Measurements from ENCODE around the gene DHX8.
"Not testable (repeated sequence)": the region's sequence is repeated elsewhere in the genome, so short reads cannot be mapped to it uniquely, and the experiment has no call there.

Gene DHX8

DNA sequence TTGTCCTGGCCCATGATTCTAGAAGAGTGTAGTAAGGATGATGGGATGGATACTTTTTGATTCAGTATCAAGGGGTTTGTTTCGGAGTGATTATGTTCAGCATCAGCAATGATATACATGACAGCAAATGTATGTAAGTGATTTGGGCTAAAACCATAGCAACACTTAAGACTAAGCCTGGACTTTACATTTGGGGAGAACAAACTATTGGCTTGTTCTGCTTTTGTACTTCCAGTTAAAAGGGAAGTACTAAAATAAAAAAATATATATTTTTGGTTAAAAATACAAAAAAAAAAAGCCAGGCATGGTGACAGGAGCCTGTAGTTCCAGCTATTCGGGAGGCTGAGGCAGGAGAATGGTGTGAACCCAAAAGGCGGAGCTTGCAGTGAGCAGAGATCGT, 20.5 kb upstream of the DHX8 start:
- DNase-seq, result no peak

DNA sequence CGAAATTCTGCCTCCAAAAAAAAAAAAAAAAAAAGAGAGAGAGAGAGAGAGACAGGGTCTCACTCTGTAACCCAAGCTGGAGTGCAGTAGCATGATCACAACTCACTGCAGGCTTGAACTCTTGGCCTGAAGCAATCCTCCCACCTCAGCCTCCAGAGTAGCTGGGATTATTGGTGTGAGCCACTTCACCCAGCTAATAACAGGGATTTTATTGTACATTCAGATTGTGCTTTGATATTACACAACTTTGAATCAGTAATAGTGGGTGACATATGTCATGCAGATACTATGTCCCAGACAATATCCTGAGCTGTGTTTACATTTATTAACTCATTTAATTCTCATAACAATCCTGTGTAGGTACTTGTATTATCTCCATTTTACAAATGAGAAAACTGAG, 19.7 kb upstream of the DHX8 start:
- no peak for DNase-seq

DNA sequence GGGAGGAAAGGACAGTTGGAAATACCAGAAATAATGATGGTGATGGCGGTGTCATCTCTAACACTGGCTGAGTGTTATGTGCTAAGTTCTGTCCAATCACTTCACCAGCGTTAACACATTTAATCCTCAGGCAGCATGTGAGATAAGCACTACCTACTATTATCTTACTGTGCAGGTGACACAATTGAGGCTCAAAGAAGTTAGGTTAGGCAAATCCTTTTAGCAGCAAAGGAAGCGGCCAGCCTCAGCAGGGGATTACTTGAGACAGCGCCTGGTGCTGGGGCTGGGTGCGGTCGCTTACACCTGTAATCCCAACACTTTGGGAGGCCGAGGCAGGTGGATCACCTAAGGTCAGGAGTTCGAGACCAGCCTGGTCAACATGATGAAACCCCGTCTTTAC, 18.7 kb upstream of the DHX8 start:
- no peak for DNase-seq

- DNase-seq, result no peak
Measured at GRCh38 chr17:43467981-43468581, 15.7 kb upstream of the DHX8 start.

DNA sequence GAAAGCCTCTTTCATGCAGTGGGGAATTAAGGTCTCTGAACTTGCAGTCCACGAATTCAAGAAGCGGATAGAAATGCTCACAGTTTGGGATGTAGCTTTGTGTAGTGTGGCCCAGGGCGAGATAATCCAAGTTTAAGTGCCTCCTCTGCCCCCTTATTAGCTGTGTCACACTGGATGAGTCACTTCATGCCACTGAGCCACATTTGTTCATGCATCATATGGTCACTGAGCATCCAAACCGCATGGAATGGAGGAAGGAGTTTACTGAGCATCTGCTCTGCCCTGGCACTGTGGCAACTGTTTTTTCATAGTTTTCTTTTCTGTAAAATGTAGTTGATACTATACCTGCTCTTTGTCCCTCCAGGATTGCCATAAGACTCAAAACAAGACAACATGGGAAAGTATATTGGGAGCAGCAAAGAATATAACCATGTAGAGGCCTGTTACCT, 15.1 kb upstream of the DHX8 start:
- no peak for DNase-seq

GRCh38 chr17:43469145-43469544, 14.6 kb upstream of the DHX8 start:
- no peak for DNase-seq

GRCh38 chr17:43471585-43472160, 12.1 kb upstream of the DHX8 start:
- no peak for DNase-seq

GRCh38 chr17:43475494-43476089, 8.2 kb upstream of the DHX8 start:
- DNase-seq, result no peak

- DNase-seq, result not testable (repeated sequence)
Measured at GRCh38 chr17:43476306-43476705, 7.5 kb upstream of the DHX8 start.

- no peak for DNase-seq
Measured at GRCh38 chr17:43477832-43478634, 5.7 kb upstream of the DHX8 start.

DNA sequence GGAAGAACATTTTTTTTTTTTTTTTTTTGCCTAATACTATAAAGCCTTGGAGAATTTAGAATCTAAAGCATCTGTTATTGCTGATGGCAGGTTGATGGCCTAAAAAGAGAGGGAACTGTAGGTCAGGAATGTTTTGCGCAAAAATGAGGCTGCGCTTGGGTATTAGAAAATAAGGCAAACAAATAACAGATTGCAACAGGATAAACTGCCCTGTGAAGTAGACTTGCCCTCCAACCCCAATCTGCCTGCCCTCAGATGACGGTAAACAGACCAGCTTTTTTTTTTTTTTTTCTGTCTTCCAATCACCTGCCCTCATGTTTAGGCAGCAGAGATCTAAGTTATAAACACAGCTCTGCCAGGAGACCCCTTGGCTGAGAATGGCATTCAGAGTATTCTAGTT, 3.8 kb upstream of the DHX8 start:
- no peak for DNase-seq

DNA sequence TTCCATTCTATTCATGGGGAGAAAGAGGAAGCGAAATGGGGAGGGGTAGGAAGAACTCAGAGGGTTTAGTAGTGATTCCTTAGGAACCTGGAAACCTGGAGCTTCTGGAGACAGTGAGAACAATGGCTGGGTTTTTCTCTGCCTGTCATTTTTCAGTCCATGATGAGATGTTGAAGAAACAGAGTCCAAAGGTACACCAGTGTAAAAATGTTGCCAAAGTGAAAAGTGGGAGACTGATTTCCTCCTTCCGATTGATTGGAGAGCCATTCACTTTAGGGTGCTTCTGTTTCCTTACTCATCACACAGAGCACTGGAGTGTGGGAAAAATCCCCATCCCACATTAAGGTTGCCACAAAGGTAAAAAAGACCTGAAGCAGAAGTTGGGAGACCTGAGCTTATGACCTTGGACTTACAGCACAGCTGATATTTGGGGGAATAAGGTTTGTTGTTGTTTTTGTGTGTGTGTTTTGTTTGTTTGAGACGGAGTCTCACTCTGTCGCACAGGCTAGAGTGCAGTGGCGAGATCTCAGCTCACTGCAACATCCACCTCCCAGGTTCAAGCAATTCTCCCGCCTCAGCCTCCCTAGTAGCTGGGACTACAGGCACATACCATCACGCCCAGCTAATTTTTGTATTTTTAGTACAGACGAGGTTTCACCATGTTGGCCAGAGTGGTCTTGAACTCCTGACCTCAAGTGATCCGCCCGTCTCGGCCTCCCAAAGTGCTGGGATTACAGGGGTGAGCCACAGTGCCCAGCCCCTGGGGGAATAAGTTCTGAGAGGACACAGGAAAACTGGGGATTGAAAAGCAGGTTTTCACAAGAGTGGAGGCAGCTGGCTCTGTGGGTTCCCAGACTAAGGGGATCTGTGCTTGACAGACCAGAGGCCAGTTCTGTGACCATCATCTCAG, 1.4 kb upstream of the DHX8 start:
- DNase-seq, result no peak

GRCh38 chr17:43490621-43491020, 6.8 kb downstream of the DHX8 start:
- DNase-seq, result no peak

DNA sequence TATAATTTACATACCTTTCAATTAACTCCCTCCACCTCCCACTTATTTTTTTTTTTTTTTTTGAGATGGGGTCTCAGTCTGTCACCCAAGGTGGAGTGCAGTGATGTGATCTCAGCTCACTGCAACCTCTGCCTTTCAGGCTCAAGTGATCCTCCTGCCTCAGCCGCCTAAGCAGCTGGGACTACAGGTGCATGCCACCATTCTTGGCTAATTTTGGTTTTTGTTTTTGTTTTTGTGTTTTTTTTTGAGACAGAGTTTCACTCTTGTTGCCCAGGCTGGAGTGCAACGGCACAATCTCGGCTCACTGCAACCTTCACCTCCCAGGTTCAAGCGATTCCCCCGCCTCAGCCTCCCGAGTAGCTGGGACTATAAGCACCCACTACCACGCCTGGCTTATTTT, 25.7 kb downstream of the DHX8 start:
- DNase-seq, result not testable (repeated sequence)

DNA sequence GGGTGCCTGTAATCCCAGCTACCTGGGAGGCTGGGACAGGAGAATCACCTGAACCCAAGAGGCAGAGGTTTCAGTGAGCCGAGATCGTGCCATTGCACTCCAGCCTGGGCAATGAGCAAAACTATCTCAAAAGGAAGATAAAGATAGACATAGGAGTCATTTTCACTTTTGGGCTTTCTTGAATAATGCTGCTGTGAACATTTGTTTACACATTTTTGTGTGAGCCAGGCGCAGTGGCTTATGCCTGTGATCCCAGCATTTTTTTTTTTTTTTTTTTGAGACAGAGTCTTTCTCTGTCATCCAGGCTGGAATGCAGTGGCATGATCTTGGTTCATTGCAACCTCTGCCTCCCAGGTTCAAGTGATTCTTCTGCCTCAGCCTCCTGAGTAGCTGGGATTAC, 27.4 kb downstream of the DHX8 start:
- DNase-seq, result not testable (repeated sequence)

DNA sequence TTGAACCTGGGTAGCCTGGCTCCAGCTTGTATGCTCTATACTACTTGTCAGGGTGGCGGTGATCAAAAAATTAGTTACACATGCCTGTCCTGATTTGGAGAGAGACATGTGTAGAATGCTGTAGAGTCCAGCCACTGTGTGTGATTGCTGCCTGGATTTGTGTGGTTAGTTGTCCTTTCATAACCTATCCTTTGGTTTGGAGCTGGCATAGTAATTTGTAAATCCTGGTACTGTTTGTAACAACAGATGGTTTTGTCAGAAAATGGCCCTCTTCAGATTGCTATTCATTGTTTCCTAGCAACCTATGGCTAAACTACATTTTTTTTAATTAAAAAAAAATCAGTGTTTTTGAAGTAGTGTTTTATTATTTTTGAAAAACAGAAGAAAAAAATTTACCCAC, 31.9 kb downstream of the DHX8 start:
- DNase-seq, result no peak

GRCh38 chr17:43517161-43517560, 33.4 kb downstream of the DHX8 start:
- DNase-seq, result no peak

GRCh38 chr17:43517615-43518386, 34.0 kb downstream of the DHX8 start:
- DNase-seq, result no peak

DNA sequence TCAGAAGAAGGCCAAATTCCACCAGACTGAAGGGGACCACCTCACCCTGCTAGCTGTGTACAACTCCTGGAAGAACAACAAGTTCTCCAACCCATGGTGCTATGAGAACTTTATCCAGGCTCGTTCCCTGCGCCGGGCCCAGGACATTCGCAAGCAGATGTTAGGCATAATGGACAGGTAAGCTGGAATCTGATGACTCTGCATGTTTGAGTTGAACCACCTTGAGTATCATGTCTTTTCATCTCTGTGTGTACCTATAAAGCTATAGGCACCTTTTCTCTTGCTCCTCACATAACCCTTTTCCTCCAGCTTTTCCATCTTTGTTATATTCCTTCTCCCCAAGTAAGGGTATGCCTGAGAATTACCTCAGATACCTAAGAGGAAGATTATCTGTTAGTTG, 37.6 kb downstream of the DHX8 start:
- no peak for DNase-seq

GRCh38 chr17:43524945-43525575, 41.3 kb downstream of the DHX8 start:
- DNase-seq, result no peak

DNA sequence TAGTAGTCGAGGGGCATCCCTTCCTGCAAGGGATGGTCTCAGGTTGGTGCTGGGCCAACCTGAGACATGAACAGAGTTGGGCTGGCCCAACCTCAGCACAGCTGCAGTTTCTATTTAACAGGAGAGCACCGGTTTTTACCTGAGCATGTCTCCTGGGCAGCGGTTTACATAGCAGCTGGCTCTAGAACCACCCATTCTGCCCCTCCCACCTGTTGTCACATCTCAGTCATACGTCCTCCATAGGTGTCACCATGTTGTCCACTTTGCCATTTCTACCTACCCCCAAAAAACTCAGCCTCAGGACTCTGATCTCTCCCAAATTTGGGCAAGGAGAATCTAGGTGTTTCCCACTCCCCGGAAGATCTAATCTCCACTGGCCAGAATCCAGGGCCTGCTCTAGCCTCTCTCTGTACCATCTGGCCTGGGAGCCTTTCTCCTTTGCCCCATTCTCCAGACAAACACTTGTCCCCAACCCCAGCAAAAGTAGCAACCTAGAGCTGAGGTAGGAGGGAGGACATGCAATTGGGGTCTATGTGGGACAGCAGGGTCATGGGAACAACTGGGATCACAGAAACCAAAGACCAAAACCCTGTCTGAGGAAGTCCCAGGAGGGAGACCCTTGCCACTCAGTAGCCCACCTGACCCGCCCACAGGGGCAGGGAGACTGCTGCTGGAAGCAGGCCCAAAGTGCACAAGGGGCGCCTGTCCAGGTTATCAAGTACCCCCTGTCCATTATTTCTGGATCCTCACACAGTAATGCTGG, 43.3 kb downstream of the DHX8 start:
- no peak for DNase-seq
